ENCODE results near the gene CD9.

DNA sequence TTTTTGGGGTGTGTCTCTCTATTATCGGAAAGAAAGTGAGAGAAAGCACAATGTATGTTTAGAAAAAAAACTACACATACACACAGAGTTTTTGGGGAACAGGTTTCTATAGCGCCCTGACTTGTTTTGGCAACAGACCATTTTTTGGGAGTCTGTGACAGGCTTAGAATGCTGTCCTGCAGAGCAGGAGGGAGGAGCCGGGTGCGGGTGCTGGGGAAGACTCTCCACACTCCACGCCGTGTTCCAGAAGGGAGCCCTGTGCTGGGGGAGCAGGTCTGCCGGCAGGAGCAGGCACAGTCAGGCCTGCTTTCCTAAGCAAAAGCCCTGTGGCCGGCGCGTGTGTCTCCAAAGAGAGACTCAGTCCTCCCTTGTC is 26.5 kb downstream of the CD9 start:
- TF ChIP-seq CTCF (IDR thresholded peaks at IDR 0.05; ENCODE audit: borderline replicate concordance, extremely low read depth, low read length, poor library complexity, severe bottlenecking) (no peak), EZH2 (IDR thresholded peaks at IDR 0.05; ENCODE audit: borderline replicate concordance, low read depth, low read length, severe bottlenecking) (no peak)

Data from DND-41 (cell line).